Myocyte (in vitro differentiated cells): ENCODE results near the gene ZBTB39. TPM values are rescaled to one million over a fixed set of nuclear protein-coding genes. Genes with fewer than 3 reads are reported as not detected.
"Not testable (repeated sequence)": the region's sequence is repeated elsewhere in the genome, so short reads cannot be mapped to it uniquely, and the experiment has no call there.

Experiments used
- DNase-seq: peaks from one replicate; pipeline ENCODE4 v3.0.0-alpha.2; 2012; ENCODE audit warnings: low read depth
- polyA plus RNA-seq: library from polyadenylated mRNA; unstranded; fragments of >200 nt; gene quantifications from one replicate; pipeline ENCODE4 v1.2.1, GENCODE V29; 2012; ENCODE audit warnings: missing spikeins
- total RNA-seq: library from RNA; depleted of rRNA; stranded (reverse); fragments of >200 nt; gene quantifications from 2 replicates; pipeline ENCODE4 v1.2.3, GENCODE V29; 2014

ZBTB39 gene
- total RNA-seq, result 3.9 and 4.0 TPM in 2 replicates
- polyA plus RNA-seq, result 2.1 TPM

GRCh38 chr12:57005980-57006808 lies at the start of gene ZBTB39:
TSS of gene ZBTB39 (minus strand) at chr12:57006546. CDS start at chr12:57004917, 1,629 bp downstream.
- DNase-seq, result peak; percentile 67

GRCh38 chr12:57055824-57056223 lies 49.5 kb upstream of the ZBTB39 start:
- no peak for DNase-seq

GRCh38 chr12:57053901-57054300 lies 47.6 kb upstream of the ZBTB39 start:
- not testable (repeated sequence) for DNase-seq

- DNase-seq, result not testable (repeated sequence)
Observed at GRCh38 chr12:57053146-57053545, 46.8 kb upstream of the ZBTB39 start.

- no peak for DNase-seq
Observed at GRCh38 chr12:57051011-57051410, 44.7 kb upstream of the ZBTB39 start.

- peak; percentile 40 for DNase-seq
Observed at GRCh38 chr12:57049890-57050289, 43.5 kb upstream of the ZBTB39 start, which contains the start of gene MYO1A. TSS of gene MYO1A (minus strand) at chr12:57050129. CDS start at chr12:57048323, 1,806 bp downstream.

GRCh38 chr12:57049119-57049446 lies 42.7 kb upstream of the ZBTB39 start:
- DNase-seq, result no peak

- DNase-seq, result no peak
Observed at GRCh38 chr12:57048423-57049118, 42.2 kb upstream of the ZBTB39 start.

- no peak for DNase-seq
Observed at GRCh38 chr12:57047981-57048380, 41.6 kb upstream of the ZBTB39 start.

GRCh38 chr12:57046947-57047890 lies 40.9 kb upstream of the ZBTB39 start:
- peak; percentile 68 for DNase-seq

- peak; percentile 70 for DNase-seq
Observed at GRCh38 chr12:57046086-57046791, 39.9 kb upstream of the ZBTB39 start.

GRCh38 chr12:57044889-57045288 lies 38.5 kb upstream of the ZBTB39 start:
- no peak for DNase-seq

- DNase-seq, result no peak
Observed at GRCh38 chr12:57044468-57044867, 38.1 kb upstream of the ZBTB39 start.

- DNase-seq, result no peak
Observed at GRCh38 chr12:57042695-57043094, 36.3 kb upstream of the ZBTB39 start.

GRCh38 chr12:57040750-57041149 lies 34.4 kb upstream of the ZBTB39 start:
- peak; percentile 57 for DNase-seq

GRCh38 chr12:57040211-57040610 lies 33.9 kb upstream of the ZBTB39 start:
- DNase-seq, result no peak

GRCh38 chr12:57039016-57039798 lies 32.9 kb upstream of the ZBTB39 start:
- no peak for DNase-seq

- no peak for DNase-seq
Observed at GRCh38 chr12:57037264-57037663, 30.9 kb upstream of the ZBTB39 start.

- no peak for DNase-seq
Observed at GRCh38 chr12:57033431-57033830, 27.1 kb upstream of the ZBTB39 start.

- no peak for DNase-seq
Observed at GRCh38 chr12:57031789-57032188, 25.4 kb upstream of the ZBTB39 start.
